Caco-2 (cell line): ENCODE results near the gene CHST4. TPM values are rescaled to one million over a fixed set of nuclear protein-coding genes. Genes with fewer than 3 reads are reported as not detected.

ENCODE experiments used
- BruUV-seq: library from RNA; stranded (reverse); fragments of 400-500 nt; replicated peaks from 2 replicates; lab custom pipeline; 2021; lab: Mats Ljungman, UMichigan
- CTCF ChIA-PET: fragments of 300-600 bp; sonication (Branson Sonifier 250); formaldehyde crosslinking; loops from one replicate; lab custom pipeline; 2022; ENCODE audit warnings: antibody characterized with exemption; lab: Charles Lee
- POLR2A ChIA-PET: fragments of 300-600 bp; sonication (Branson Sonifier 250); formaldehyde crosslinking; loops from one replicate; lab custom pipeline; 2022; ENCODE audit warnings: antibody characterized with exemption; lab: Charles Lee
- DNase-seq, 2 experiments: peaks; one replicate each; pipeline versions ENCODE4 v3.0.0 to v3.0.0-alpha.2; 2020 to 2022
- H3K27me3 ChIP-seq: replicated peaks from 2 replicates; pipeline ENCODE4 v1.6.0; 2011; ENCODE audit warnings: low read length; ENCODE audit not compliant: control insufficient read depth, insufficient read depth
- H3K36me3 ChIP-seq: 2 replicates; pipeline ENCODE4 v1.5.1; 2011; ENCODE audit warnings: low read length; ENCODE audit not compliant: control insufficient read depth, insufficient read depth
- H3K4me1 ChIP-seq: fragments of 250-450 bp; sonication (Bioruptor Pico); 2 replicates; pipeline ENCODE4 v1.5.1; 2020; ENCODE audit warnings: mild to moderate bottlenecking
- H3K4me3 ChIP-seq: 2 replicates; pipeline ENCODE4 v1.5.1; 2011; ENCODE audit warnings: low read depth, mild to moderate bottlenecking, control low read depth, low read length
- H3K9me3 ChIP-seq: fragments of 250-450 bp; sonication (Bioruptor Pico); 2 replicates; pipeline ENCODE4 v1.5.1; 2020; ENCODE audit warnings: mild to moderate bottlenecking, moderate library complexity
- H3K27ac Mint-ChIP-seq: one replicate; pipeline ENCODE4 v1.8.0; 2022; ENCODE audit warnings: mixed read lengths; ENCODE audit not compliant: unreplicated experiment
- H3K27me3 Mint-ChIP-seq: one replicate; pipeline ENCODE4 v1.8.0; 2022; ENCODE audit warnings: mixed read lengths; ENCODE audit not compliant: insufficient read depth, unreplicated experiment
- H3K36me3 Mint-ChIP-seq: one replicate; pipeline ENCODE4 v1.8.0; 2022; ENCODE audit warnings: mild to moderate bottlenecking, mixed read lengths; ENCODE audit not compliant: insufficient read depth, unreplicated experiment
- H3K4me1 Mint-ChIP-seq: one replicate; pipeline ENCODE4 v1.8.0; 2022; ENCODE audit warnings: low read depth, mixed read lengths; ENCODE audit not compliant: unreplicated experiment
- H3K4me3 Mint-ChIP-seq: one replicate; pipeline ENCODE4 v1.8.0; 2022; ENCODE audit warnings: mild to moderate bottlenecking, moderate library complexity, mixed read lengths; ENCODE audit not compliant: unreplicated experiment
- H3K9me3 Mint-ChIP-seq: one replicate; pipeline ENCODE4 v1.8.0; 2022; ENCODE audit warnings: mixed read lengths; ENCODE audit not compliant: unreplicated experiment
- intact Hi-C: fragments of 100-400 bp; cut with micrococcal nuclease; formaldehyde crosslinking; loops from one replicate; pipeline ENCODE4 v1.10.0; 2022; ENCODE audit not compliant: unreplicated experiment
- total RNA-seq: library from RNA; stranded (reverse); gene quantifications from 2 replicates; pipeline ENCODE4 v1.2.3, GENCODE V29; 2022
- TF ChIP-seq, protein P1 (sequence below), 2 experiments: fragments of 200-600 bp in 1 of 2; IDR thresholded peaks; 1 replicate in 1 of 2; 2 replicates in 1 of 2; pipeline versions ENCODE4 v1.5.1 to v1.8.0; 2011 to 2022; ENCODE audit warnings: antibody characterized with exemption in 1 of 2, control low read depth in 1 of 2, inconsistent platforms in 1 of 2, low read depth in 1 of 2, low read length in 1 of 2, mild to moderate bottlenecking in 1 of 2, moderate library complexity in 1 of 2; ENCODE audit not compliant: insufficient read depth in 1 of 2, severe bottlenecking in 1 of 2, unreplicated experiment in 1 of 2

CHST4 gene
- total RNA-seq, 1 experiment from 2014 or later: not detected

DNA sequence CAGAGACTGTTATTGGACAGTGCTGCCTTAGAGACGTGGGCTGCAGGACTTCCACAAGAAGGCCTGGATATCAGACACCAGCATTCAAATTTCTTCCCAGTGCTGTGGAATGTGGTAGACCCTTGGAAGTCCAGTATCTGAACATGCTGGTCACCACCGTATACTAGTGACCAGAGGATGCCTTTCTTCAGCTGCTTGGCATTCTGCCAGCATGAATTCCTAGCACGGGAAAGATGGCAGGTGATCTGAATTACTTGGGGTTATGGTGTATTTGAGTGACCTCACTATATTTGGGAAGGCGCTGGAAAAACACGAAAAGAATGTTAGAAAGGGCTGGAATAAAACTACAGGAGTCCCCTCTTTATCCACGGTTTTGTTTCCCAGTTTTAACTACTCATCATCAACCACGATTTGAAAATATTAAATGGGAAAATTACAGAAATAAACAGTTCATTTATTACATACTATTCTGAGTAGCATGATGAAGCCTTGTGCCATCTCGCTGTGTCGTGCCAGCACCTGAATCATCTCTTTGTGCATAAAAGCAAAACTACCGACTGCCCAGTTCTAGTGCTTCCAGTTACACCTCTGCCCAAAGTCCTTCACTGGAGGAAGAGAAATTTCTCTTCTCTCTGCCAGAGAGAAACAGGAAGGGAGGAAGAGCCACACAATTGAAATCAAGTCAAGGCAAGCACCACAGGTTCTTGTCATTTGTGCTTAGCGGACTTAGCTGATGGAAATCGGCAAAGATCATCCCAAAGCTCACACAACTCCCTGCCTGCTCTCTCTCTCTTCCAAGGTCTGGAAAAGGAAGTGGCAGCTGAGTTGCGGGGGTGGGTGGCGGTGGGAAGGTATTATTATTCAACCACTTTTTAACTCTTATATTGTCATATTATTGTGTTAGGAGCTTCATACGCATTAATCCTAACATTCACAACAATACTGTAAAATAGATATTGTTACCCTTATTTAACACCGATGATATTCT, 1.4 kb upstream of the CHST4 start:
- peaks cover 18% of the 10 kb centered on the region for H3K27me3 Mint-ChIP-seq
- H3K4me3 Mint-ChIP-seq: no peak overlapping the region
- ChIA-PET POLR2A (no interaction called here), CTCF (no interaction called here)
- Histone ChIP-seq H3K36me3 (no peaks in the 10 kb centered on the region), H3K9me3 (no peaks in the 10 kb centered on the region), H3K27me3 (no peaks in the 10 kb centered on the region), H3K4me1 (no peaks in the 10 kb centered on the region), H3K4me3 (no peak overlapping the region)
- H3K27ac Mint-ChIP-seq: no peak overlapping the region
- intact Hi-C loops: no loop called here
- no TSS peak for BruUV-seq
- TF ChIP-seq, protein P1, sequence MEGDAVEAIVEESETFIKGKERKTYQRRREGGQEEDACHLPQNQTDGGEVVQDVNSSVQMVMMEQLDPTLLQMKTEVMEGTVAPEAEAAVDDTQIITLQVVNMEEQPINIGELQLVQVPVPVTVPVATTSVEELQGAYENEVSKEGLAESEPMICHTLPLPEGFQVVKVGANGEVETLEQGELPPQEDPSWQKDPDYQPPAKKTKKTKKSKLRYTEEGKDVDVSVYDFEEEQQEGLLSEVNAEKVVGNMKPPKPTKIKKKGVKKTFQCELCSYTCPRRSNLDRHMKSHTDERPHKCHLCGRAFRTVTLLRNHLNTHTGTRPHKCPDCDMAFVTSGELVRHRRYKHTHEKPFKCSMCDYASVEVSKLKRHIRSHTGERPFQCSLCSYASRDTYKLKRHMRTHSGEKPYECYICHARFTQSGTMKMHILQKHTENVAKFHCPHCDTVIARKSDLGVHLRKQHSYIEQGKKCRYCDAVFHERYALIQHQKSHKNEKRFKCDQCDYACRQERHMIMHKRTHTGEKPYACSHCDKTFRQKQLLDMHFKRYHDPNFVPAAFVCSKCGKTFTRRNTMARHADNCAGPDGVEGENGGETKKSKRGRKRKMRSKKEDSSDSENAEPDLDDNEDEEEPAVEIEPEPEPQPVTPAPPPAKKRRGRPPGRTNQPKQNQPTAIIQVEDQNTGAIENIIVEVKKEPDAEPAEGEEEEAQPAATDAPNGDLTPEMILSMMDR (IDR thresholded peaks at IDR 0.05; ENCODE audit: insufficient read depth in 1 of 2, low read depth in 1 of 2, low read length in 1 of 2, severe bottlenecking in 1 of 2, unreplicated experiment in 1 of 2): no peak
- H3K36me3 Mint-ChIP-seq: no peaks in the 10 kb centered on the region
- DNase-seq: no peak
- no peaks in the 10 kb centered on the region for H3K9me3 Mint-ChIP-seq
- H3K4me1 Mint-ChIP-seq: no peaks in the 10 kb centered on the region

DNA sequence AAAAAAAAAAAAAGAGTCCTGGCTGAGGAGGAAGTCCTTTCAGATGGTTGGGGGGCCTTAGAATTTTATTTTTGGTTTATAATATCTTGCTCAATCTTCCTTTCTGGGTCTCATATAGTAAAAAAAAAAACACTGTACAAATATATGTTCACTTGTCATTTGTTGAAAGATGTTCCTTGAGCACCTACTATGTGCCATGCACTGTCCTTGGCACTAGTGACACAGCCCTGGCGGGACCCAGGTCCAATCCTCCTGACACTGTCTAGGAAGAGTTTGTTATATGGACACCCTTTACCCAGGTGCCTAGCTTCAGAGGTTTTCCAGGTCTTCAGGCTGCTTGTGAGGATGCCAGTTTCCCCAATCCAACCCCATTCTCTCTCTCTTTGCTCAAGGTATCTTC, 2.0 kb downstream of the CHST4 start:
- Mint-ChIP-seq H3K4me1 (no peaks in the 10 kb centered on the region), H3K36me3 (no peaks in the 10 kb centered on the region), H3K9me3 (no peaks in the 10 kb centered on the region), H3K27me3 (peaks cover 19% of the 10 kb centered on the region), H3K27ac (no peak overlapping the region), H3K4me3 (no peak overlapping the region)
- Histone ChIP-seq H3K4me3 (no peak overlapping the region), H3K36me3 (no peaks in the 10 kb centered on the region), H3K4me1 (no peaks in the 10 kb centered on the region), H3K9me3 (no peaks in the 10 kb centered on the region), H3K27me3 (no peaks in the 10 kb centered on the region)
- ChIA-PET CTCF (no interaction called here), POLR2A (no interaction called here)
- BruUV-seq: no TSS peak
- intact Hi-C loops: no loop called here
- TF ChIP-seq, protein P1 (IDR thresholded peaks at IDR 0.05; ENCODE audit: insufficient read depth in 1 of 2, low read depth in 1 of 2, low read length in 1 of 2, severe bottlenecking in 1 of 2, unreplicated experiment in 1 of 2): no peak
- no peak for DNase-seq

GRCh38 chr16:71528863-71529262, 2.6 kb downstream of the CHST4 start:
- Mint-ChIP-seq H3K36me3 (no peaks in the 10 kb centered on the region), H3K27ac (no peak overlapping the region), H3K9me3 (no peaks in the 10 kb centered on the region), H3K4me3 (no peak overlapping the region), H3K27me3 (peaks cover 19% of the 10 kb centered on the region), H3K4me1 (no peaks in the 10 kb centered on the region)
- no peak for DNase-seq
- CTCF ChIA-PET: interaction anchor here (0.6 to 0.7 kb wide), 2 partner anchors 14 to 116 kb away, joined by 6 to 8 read pairs; no protein-coding TSS in a partner anchor
- TF ChIP-seq, protein P1 (IDR thresholded peaks at IDR 0.05; ENCODE audit: insufficient read depth in 1 of 2, low read depth in 1 of 2, low read length in 1 of 2, severe bottlenecking in 1 of 2, unreplicated experiment in 1 of 2): no peak
- intact Hi-C loops: no loop called here
- BruUV-seq: no TSS peak
- no peaks in the 10 kb centered on the region for H3K27me3 ChIP-seq
- no peaks in the 10 kb centered on the region for H3K36me3 ChIP-seq
- H3K4me3 ChIP-seq: no peak overlapping the region
- no peaks in the 10 kb centered on the region for H3K9me3 ChIP-seq
- POLR2A ChIA-PET: no interaction called here
- H3K4me1 ChIP-seq: no peaks in the 10 kb centered on the region
